HepG2 (cell line): ENCODE data around the gene MICOS13. TPM values are rescaled to one million over a fixed set of nuclear protein-coding genes. Genes with fewer than 3 reads are reported as not detected.

Experiments
- ATM ChIP-seq: fragments of 450-650 bp; IDR thresholded peaks from 2 replicates; pipeline ENCODE4 v1.7.1; 2017; ENCODE audit warnings: mild to moderate bottlenecking, borderline replicate concordance
- GABPB1 ChIP-seq: IDR thresholded peaks from 2 replicates; pipeline ENCODE4 v1.6.1; 2016; ENCODE audit warnings: mild to moderate bottlenecking, missing genetic modification reagents, moderate library complexity, missing compliant biosample characterization
- KDM3A ChIP-seq: IDR thresholded peaks from 2 replicates; pipeline ENCODE4 v1.6.1; 2018; ENCODE audit warnings: low read depth, missing compliant biosample characterization
- MXD4 ChIP-seq: IDR thresholded peaks from 2 replicates; pipeline ENCODE4 v1.6.1; 2016; ENCODE audit warnings: mild to moderate bottlenecking, missing biosample characterization, missing genetic modification reagents
- PTBP1 ChIP-seq: fragments of 200-400 bp; formaldehyde crosslinking; IDR thresholded peaks from 2 replicates; pipeline ENCODE4 v1.6.1; 2018; ENCODE audit warnings: low read length, low read depth; ENCODE audit not compliant: poor library complexity, severe bottlenecking
- ZBTB3 ChIP-seq: sonication (generic); formaldehyde crosslinking; IDR thresholded peaks from 2 replicates; pipeline ENCODE4 v1.4.0; 2020; ENCODE audit warnings: low read depth, mild to moderate bottlenecking, moderate library complexity, missing genetic modification reagents, borderline replicate concordance
- ZBTB38 ChIP-seq: sonication (generic); formaldehyde crosslinking; IDR thresholded peaks from 2 replicates; pipeline ENCODE4 v1.5.1; 2020; ENCODE audit warnings: mild to moderate bottlenecking, missing genetic modification reagents
- ZIK1 ChIP-seq: sonication (generic); formaldehyde crosslinking; IDR thresholded peaks from 2 replicates; pipeline ENCODE4 v1.5.0; 2020; ENCODE audit warnings: mild to moderate bottlenecking, low read depth, missing genetic modification reagents, borderline replicate concordance
- ZNF230 ChIP-seq: sonication (generic); formaldehyde crosslinking; IDR thresholded peaks from 2 replicates; pipeline ENCODE4 v1.4.0; 2020; ENCODE audit warnings: mild to moderate bottlenecking, missing genetic modification reagents
- ZNF276 ChIP-seq: sonication (generic); formaldehyde crosslinking; IDR thresholded peaks from 2 replicates; pipeline ENCODE4 v1.4.0; 2020; ENCODE audit warnings: mild to moderate bottlenecking, low read depth, missing genetic modification reagents
- ZNF383 ChIP-seq: sonication (generic); formaldehyde crosslinking; IDR thresholded peaks from 2 replicates; pipeline ENCODE4 v1.4.0; 2020; ENCODE audit warnings: missing genetic modification reagents, mild to moderate bottlenecking, borderline replicate concordance
- ZNF660 ChIP-seq: sonication (generic); formaldehyde crosslinking; IDR thresholded peaks from 2 replicates; pipeline ENCODE4 v1.5.1; 2020; ENCODE audit warnings: mild to moderate bottlenecking, low read depth, missing genetic modification reagents, borderline replicate concordance
- ZNF772 ChIP-seq: sonication (generic); formaldehyde crosslinking; IDR thresholded peaks from 2 replicates; pipeline ENCODE4 v1.5.0; 2020; ENCODE audit warnings: mild to moderate bottlenecking, missing genetic modification reagents
- ZNF777 ChIP-seq: sonication (generic); formaldehyde crosslinking; IDR thresholded peaks from 2 replicates; pipeline ENCODE4 v1.4.0; 2020; ENCODE audit warnings: missing genetic modification reagents
- ZNF850 ChIP-seq: sonication (generic); formaldehyde crosslinking; conservative IDR thresholded peaks from 2 replicates; pipeline ENCODE4 v1.9.0; 2021; ENCODE audit warnings: mild to moderate bottlenecking, missing genetic modification reagents
- polyA plus RNA-seq, 8 experiments: library from polyadenylated mRNA; depleted of rRNA in 3 of 8; stranded (reverse) in 7 of 8; unstranded in 1 of 8; fragments of >200 nt; fragmentation: Illumina TruSeq in 4 of 8; extraction: Trizol in 4 of 8; gene quantifications; 2 replicates each; pipeline versions ENCODE4 v1.2.1 to v1.2.3, GENCODE V29; 2011 to 2016; ENCODE audit warnings: low read depth in 4 of 8, missing spikeins in 1 of 8, mixed read lengths in 1 of 8; ENCODE audit not compliant: insufficient read depth in 1 of 8
- total RNA-seq, 5 experiments: library from RNA; depleted of rRNA; stranded (reverse); fragments of >200 nt; fragmentation: Illumina TruSeq; extraction: Trizol; gene quantifications; 2 replicates each; pipeline ENCODE4 v1.2.3, GENCODE V29; 2016; ENCODE audit warnings: low read depth in 1 of 5
- TF ChIP-seq, protein P1 (sequence below): sonication (generic); formaldehyde crosslinking; IDR thresholded peaks from 2 replicates; pipeline ENCODE4 v1.4.0; 2020; ENCODE audit warnings: mild to moderate bottlenecking, missing genetic modification reagents
- TF ChIP-seq, protein P2 (sequence below): sonication (generic); formaldehyde crosslinking; IDR thresholded peaks from 2 replicates; pipeline ENCODE4 v1.5.0; 2020; ENCODE audit warnings: missing genetic modification reagents
- TF ChIP-seq, protein P3 (sequence below): IDR thresholded peaks from 2 replicates; pipeline ENCODE4 v1.6.1; 2016; ENCODE audit warnings: mild to moderate bottlenecking
- TF ChIP-seq, protein P4 (sequence below): sonication (generic); formaldehyde crosslinking; IDR thresholded peaks from 2 replicates; pipeline ENCODE4 v1.8.1; 2023; ENCODE audit warnings: mild to moderate bottlenecking, missing genetic modification reagents, borderline replicate concordance
- TF ChIP-seq, protein P5 (sequence below): sonication (generic); formaldehyde crosslinking; IDR thresholded peaks from 2 replicates; pipeline ENCODE4 v1.5.1; 2020; ENCODE audit warnings: missing genetic modification reagents, mild to moderate bottlenecking, borderline replicate concordance
- TF ChIP-seq, protein P6 (sequence below): sonication (generic); formaldehyde crosslinking; IDR thresholded peaks from 2 replicates; pipeline ENCODE4 v1.5.0; 2020; ENCODE audit warnings: mild to moderate bottlenecking, missing genetic modification reagents

Gene MICOS13
- total and polyA plus RNA-seq, 2 of the 13 experiments (the other 11 are each of a cell fraction or from before 2014, with no cell fraction given): 28.8 to 35.4 TPM

DNA sequence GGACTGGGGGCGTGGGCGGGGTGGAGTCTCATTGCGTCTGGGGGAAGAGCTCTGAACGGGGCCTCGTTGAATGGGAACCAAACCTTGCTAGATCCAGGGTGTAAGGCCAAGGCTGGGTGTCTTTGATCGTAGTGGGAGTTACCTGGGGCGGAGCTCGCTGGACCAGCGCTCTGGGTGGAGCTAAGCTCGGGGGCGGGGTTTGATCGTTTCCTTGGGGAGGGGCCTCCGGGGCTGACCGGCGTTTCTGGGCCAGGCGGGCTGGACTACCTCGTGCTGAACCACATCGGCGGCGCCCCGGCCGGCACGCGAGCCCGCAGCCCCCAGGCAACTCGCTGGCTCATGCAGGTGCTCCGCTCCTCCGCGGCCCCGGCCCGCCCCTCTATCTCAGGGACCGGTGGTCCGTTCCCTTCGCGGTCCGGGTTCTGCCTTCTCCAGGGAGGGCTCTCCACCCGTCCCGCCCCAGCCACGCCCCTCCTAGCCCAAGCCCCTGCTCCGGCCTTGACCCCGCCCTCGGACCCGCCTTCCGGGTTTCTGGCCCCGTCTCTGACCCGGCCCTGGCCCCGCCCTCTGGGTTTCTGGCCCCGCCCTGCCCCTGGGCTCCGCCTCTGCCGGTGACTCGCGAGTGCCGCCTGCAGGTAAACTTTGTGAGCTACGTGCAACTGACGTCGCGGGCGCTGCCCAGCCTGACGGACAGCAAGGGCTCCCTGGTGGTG is 6.5 kb upstream of the MICOS13 start (continued):
- TF ChIP-seq, protein P1, sequence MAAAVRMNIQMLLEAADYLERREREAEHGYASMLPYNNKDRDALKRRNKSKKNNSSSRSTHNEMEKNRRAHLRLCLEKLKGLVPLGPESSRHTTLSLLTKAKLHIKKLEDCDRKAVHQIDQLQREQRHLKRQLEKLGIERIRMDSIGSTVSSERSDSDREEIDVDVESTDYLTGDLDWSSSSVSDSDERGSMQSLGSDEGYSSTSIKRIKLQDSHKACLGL (CRISPR knock-in tag): peak; percentile 79
- TF ChIP-seq ZNF230 (CRISPR knock-in tag) (no peak), ZNF777 (CRISPR knock-in tag) (peak; percentile 91), ZNF850 (CRISPR knock-in tag) (no peak), ZIK1 (no peak), ATM (no peak), ZBTB38 (CRISPR knock-in tag) (peak; percentile 94; the same call in 1 of the 2 replicates), ZNF276 (CRISPR knock-in tag) (no peak), MXD4 (CRISPR knock-in tag) (0 out of 2 replicates have a peak, but pooled peaks have one; percentile 22), ZBTB3 (CRISPR knock-in tag) (no peak), KDM3A (peak; percentile 67; the same call in 1 of the 2 replicates), ZNF772 (CRISPR knock-in tag) (0 out of 2 replicates have a peak, but pooled peaks have one; percentile 48), GABPB1 (CRISPR knock-in tag) (peak; percentile 76), ZNF660 (CRISPR knock-in tag) (no peak), ZNF383 (CRISPR knock-in tag) (no peak), PTBP1 (no peak)
- TF ChIP-seq, protein P2, sequence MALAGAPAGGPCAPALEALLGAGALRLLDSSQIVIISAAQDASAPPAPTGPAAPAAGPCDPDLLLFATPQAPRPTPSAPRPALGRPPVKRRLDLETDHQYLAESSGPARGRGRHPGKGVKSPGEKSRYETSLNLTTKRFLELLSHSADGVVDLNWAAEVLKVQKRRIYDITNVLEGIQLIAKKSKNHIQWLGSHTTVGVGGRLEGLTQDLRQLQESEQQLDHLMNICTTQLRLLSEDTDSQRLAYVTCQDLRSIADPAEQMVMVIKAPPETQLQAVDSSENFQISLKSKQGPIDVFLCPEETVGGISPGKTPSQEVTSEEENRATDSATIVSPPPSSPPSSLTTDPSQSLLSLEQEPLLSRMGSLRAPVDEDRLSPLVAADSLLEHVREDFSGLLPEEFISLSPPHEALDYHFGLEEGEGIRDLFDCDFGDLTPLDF (CRISPR knock-in tag): no peak
- TF ChIP-seq, protein P3, sequence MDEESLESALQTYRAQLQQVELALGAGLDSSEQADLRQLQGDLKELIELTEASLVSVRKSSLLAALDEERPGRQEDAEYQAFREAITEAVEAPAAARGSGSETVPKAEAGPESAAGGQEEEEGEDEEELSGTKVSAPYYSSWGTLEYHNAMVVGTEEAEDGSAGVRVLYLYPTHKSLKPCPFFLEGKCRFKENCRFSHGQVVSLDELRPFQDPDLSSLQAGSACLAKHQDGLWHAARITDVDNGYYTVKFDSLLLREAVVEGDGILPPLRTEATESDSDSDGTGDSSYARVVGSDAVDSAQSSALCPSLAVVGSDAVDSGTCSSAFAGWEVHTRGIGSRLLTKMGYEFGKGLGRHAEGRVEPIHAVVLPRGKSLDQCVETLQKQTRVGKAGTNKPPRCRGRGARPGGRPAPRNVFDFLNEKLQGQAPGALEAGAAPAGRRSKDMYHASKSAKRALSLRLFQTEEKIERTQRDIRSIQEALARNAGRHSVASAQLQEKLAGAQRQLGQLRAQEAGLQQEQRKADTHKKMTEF (CRISPR knock-in tag): peak; percentile 66
- TF ChIP-seq, protein P4, sequence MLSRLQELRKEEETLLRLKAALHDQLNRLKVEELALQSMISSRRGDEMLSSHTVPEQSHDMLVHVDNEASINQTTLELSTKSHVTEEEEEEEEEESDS (CRISPR knock-in tag): no peak
- TF ChIP-seq, protein P5, sequence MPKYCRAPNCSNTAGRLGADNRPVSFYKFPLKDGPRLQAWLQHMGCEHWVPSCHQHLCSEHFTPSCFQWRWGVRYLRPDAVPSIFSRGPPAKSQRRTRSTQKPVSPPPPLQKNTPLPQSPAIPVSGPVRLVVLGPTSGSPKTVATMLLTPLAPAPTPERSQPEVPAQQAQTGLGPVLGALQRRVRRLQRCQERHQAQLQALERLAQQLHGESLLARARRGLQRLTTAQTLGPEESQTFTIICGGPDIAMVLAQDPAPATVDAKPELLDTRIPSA (CRISPR knock-in tag): no peak
- TF ChIP-seq, protein P6, sequence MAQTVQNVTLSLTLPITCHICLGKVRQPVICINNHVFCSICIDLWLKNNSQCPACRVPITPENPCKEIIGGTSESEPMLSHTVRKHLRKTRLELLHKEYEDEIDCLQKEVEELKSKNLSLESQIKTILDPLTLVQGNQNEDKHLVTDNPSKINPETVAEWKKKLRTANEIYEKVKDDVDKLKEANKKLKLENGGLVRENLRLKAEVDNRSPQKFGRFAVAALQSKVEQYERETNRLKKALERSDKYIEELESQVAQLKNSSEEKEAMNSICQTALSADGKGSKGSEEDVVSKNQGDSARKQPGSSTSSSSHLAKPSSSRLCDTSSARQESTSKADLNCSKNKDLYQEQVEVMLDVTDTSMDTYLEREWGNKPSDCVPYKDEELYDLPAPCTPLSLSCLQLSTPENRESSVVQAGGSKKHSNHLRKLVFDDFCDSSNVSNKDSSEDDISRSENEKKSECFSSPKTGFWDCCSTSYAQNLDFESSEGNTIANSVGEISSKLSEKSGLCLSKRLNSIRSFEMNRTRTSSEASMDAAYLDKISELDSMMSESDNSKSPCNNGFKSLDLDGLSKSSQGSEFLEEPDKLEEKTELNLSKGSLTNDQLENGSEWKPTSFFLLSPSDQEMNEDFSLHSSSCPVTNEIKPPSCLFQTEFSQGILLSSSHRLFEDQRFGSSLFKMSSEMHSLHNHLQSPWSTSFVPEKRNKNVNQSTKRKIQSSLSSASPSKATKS: no peak
